Type B pancreatic cell (in vitro differentiated cells): ENCODE data around the gene CA9. TPM values are rescaled to one million over a fixed set of nuclear protein-coding genes. Genes with fewer than 3 reads are reported as not detected.

ENCODE experiments used
- DNase-seq: peaks from one replicate; pipeline ENCODE4 v3.0.0; 2021; ENCODE audit warnings: mixed read lengths; ENCODE audit not compliant: unreplicated experiment; ENCODE audit errors: extremely low spot score
- H3K27ac Mint-ChIP-seq: 2 replicates; pipeline ENCODE4 v1.8.0; 2021; ENCODE audit warnings: mild to moderate bottlenecking, mixed read lengths
- H3K27me3 Mint-ChIP-seq: 2 replicates; pipeline ENCODE4 v1.8.0; 2021; ENCODE audit warnings: mixed read lengths
- H3K36me3 Mint-ChIP-seq: 2 replicates; pipeline ENCODE4 v1.8.0; 2021; ENCODE audit warnings: mixed read lengths
- H3K4me1 Mint-ChIP-seq: one replicate; pipeline ENCODE4 v1.8.0; 2021; ENCODE audit warnings: mixed read lengths; ENCODE audit not compliant: unreplicated experiment
- H3K4me3 Mint-ChIP-seq: 2 replicates; pipeline ENCODE4 v1.8.0; 2021; ENCODE audit warnings: mild to moderate bottlenecking, mixed read lengths
- H3K9me3 Mint-ChIP-seq: 2 replicates; pipeline ENCODE4 v1.8.0; 2021; ENCODE audit warnings: mixed read lengths
- CTCF ChIP-seq: fragments of 200-600 bp; sonication (generic); conservative IDR thresholded peaks from 2 replicates; pipeline ENCODE4 v1.5.0; 2021; ENCODE audit warnings: antibody characterized with exemption, mild to moderate bottlenecking
- microRNA-seq: library from miRNA; unstranded; fragments of <30 nt; microRNA quantifications from one replicate; pipeline ENCODE4, GENCODE V29; 2020
- total RNA-seq: library from RNA; stranded (reverse); gene quantifications from 2 replicates; pipeline ENCODE4 v1.2.1, GENCODE V29; 2021; ENCODE audit warnings: low replicate concordance

CA9 gene
- total RNA-seq, 1 donor from 2014 or later, result 1.5 TPM

GRCh38 chr9:35730486-35730854 lies 56.7 kb downstream of the CA9 start:
- Mint-ChIP-seq H3K4me3 (no peak overlapping the region), H3K36me3 (peaks cover 15% of the 10 kb centered on the region), H3K27ac (no peak overlapping the region), H3K4me1 (peaks cover 16% of the 10 kb centered on the region), H3K27me3 (no peaks in the 10 kb centered on the region), H3K9me3 (no peaks in the 10 kb centered on the region)
- TF ChIP-seq CTCF, result no peak
- no peak for DNase-seq

Small RNA genes lying within 50 kb of the gene (microRNA-seq; reads per million reads assigned to microRNA genes)
- gene MIR6852, result not detected

Other genes starting within 250 kb of the CA9 start
- gene RUSC2, start 183.8 kb upstream of the CA9 start, total RNA-seq, result 6.3 and 22.1 TPM in 2 replicates
- 30.6 and 42.4 TPM in 2 replicates for gene TESK1, start 68.7 kb upstream of the CA9 start, total RNA-seq
- 1.5 and 2.8 TPM in 2 replicates for gene CD72, start 55.5 kb upstream of the CA9 start, total RNA-seq
- gene SIT1, start 23.0 kb upstream of the CA9 start, total RNA-seq, result not detected in 2 replicates
- gene RMRP, start 15.9 kb upstream of the CA9 start, total RNA-seq, result 16,039 and 18,328 TPM in 2 replicates
- gene CCDC107, start 15.6 kb upstream of the CA9 start, total RNA-seq, result 15.6 and 17.2 TPM in 2 replicates
- 7.1 and 14.2 TPM in 2 replicates for gene ARHGEF39, start 8.7 kb upstream of the CA9 start, total RNA-seq
- 17.7 and 241 TPM in 2 replicates for gene TPM2, start 16.0 kb downstream of the CA9 start, total RNA-seq
- 136 and 164 TPM in 2 replicates for gene TLN1, start 58.3 kb downstream of the CA9 start, total RNA-seq
- gene CREB3, start 58.7 kb downstream of the CA9 start, total RNA-seq, result 29.1 and 36.4 TPM in 2 replicates
- 100 and 103 TPM in 2 replicates for gene GBA2, start 75.3 kb downstream of the CA9 start, total RNA-seq
- 35.0 and 35.7 TPM in 2 replicates for gene RGP1, start 75.4 kb downstream of the CA9 start, total RNA-seq
- not detected in 2 replicates for gene MSMP, start 80.3 kb downstream of the CA9 start, total RNA-seq
- gene NPR2, start 117.7 kb downstream of the CA9 start, total RNA-seq, result 4.2 and 23.3 TPM in 2 replicates
- 0.71 and 14.2 TPM in 2 replicates for gene SPAG8, start 138.3 kb downstream of the CA9 start, total RNA-seq
- 41.7 and 51.1 TPM in 2 replicates for gene HINT2, start 141.1 kb downstream of the CA9 start, total RNA-seq
- 1.1 TPM in 1 of 2 replicates, not detected in the other for gene FAM221B, start 154.8 kb downstream of the CA9 start, total RNA-seq
- 13.8 and 27.2 TPM in 2 replicates for gene TMEM8B, start 155.3 kb downstream of the CA9 start, total RNA-seq
- not detected in 2 replicates for gene OR13J1, start 196.5 kb downstream of the CA9 start, total RNA-seq
- gene HRCT1, start 232.3 kb downstream of the CA9 start, total RNA-seq, result 0.40 TPM in 1 of 2 replicates, not detected in the other
- not detected in 2 replicates for gene SPAAR, start 235.6 kb downstream of the CA9 start, total RNA-seq